ENCODE data around the gene DEFB129. TPM values are rescaled to one million over a fixed set of nuclear protein-coding genes. Genes with fewer than 3 reads are reported as not detected.

The DEFB129 gene
- total and polyA plus RNA-seq, 4 donors, result not detected

DNA sequence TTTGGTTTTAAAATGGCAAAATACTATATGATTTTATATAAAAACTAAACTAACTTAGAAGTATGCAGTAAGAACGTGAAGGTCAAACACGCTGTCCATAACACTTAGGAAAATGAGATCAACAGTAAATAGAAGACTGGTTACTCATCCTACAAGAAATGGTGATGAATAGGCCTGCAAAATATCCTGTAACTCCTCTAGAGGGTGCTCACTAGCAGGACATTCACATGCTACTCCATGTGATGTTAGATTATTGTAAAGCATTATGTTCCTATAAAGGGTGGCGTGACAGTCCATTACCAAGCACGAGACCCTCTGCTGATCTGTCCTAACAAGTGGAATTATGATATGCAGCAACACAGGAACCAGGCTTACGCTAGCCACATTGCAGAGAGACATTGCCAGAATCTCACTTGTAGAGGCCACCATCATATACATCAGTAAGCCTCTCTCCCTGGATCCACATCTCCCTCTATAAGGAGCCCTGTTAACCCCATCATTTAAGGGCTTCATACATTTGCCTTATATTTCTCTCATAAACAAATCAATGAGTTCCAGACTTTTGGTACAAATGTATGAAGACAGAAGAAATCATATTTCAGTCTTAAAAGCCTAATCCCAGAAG lies 18.0 kb upstream of the DEFB129 start:
- no peaks in the 10 kb centered on the region for H3K9me3 ChIP-seq (ENCODE audit: control insufficient read depth in 4 of 4, insufficient read depth in 3 of 4, low read length in 3 of 4)
- ATAC-seq (ENCODE audit: insufficient read depth, low FRiP score), result no peak
- peaks cover 0 to 13% (median 3%) of the 10 kb centered on the region in 3 donors for H3K27me3 ChIP-seq (ENCODE audit: control insufficient read depth in 3 of 3, insufficient read depth in 3 of 3, low read length in 2 of 3)
- TF ChIP-seq, protein P1, sequence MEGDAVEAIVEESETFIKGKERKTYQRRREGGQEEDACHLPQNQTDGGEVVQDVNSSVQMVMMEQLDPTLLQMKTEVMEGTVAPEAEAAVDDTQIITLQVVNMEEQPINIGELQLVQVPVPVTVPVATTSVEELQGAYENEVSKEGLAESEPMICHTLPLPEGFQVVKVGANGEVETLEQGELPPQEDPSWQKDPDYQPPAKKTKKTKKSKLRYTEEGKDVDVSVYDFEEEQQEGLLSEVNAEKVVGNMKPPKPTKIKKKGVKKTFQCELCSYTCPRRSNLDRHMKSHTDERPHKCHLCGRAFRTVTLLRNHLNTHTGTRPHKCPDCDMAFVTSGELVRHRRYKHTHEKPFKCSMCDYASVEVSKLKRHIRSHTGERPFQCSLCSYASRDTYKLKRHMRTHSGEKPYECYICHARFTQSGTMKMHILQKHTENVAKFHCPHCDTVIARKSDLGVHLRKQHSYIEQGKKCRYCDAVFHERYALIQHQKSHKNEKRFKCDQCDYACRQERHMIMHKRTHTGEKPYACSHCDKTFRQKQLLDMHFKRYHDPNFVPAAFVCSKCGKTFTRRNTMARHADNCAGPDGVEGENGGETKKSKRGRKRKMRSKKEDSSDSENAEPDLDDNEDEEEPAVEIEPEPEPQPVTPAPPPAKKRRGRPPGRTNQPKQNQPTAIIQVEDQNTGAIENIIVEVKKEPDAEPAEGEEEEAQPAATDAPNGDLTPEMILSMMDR (IDR thresholded peaks at IDR 0.05; ENCODE audit: control extremely low read depth, extremely low read depth), result peak; percentile 45
- no peaks in the 10 kb centered on the region for H3K36me3 ChIP-seq (ENCODE audit: control insufficient read depth in 4 of 4, insufficient read depth in 4 of 4, low read length in 4 of 4)
- H3K4me1 ChIP-seq (ENCODE audit: control insufficient read depth in 5 of 5, insufficient read depth in 5 of 5, low read length in 5 of 5), result peaks cover 0 to 5% (median 0%) of the 10 kb centered on the region in 5 donors
- H3K4me3 ChIP-seq, result no peak overlapping the region
- peak overlapping the region in 1 of 2 donors; percentile 29 for H3K27ac ChIP-seq (ENCODE audit: low read depth in 1 of 2, low read length in 1 of 2)
- WGBS, 2 donors, result 32 to 38% methylated on average over 5 of the region's 5 CpGs
- no peak overlapping the region for H3K9ac ChIP-seq (ENCODE audit: insufficient read depth in 1 of 2, low read length in 2 of 2)
- peak in 2 of 3 donors; percentile 61 to 73 for DNase-seq

DNA sequence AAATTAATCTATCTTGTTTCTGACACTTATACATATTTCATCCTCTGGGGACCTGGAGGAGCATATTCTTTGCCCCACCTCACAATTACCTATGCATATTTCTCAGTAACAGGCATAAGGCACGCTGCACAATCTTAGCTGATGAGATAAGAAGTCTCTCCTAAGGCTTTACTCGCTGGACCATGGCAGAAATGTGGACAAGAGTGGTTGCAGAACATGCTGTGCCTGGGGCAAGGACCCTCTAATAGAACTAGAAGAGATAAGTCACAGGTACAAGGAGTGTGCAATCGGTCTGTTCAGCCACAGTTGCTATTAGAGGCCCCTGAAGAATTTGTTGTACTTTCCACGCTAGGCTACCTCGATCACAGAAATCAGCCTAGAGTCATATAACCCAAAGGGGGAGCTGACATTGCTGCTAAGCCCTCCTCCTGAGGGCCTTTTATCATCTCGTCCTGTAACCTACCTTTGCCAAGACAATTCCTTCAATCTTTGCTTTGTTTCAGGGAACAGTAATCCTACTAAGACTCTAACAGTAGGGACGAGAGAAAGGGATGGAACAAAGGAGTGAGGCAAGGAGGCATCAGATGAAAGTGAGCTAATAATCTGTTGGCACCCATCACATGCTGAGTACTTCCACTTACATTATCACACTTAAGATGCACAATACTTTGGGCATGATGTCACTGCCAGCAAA lies 16.1 kb upstream of the DEFB129 start:
- WGBS, 2 donors, result 53 to 63% methylated on average over 7 of the region's 7 CpGs

DNA sequence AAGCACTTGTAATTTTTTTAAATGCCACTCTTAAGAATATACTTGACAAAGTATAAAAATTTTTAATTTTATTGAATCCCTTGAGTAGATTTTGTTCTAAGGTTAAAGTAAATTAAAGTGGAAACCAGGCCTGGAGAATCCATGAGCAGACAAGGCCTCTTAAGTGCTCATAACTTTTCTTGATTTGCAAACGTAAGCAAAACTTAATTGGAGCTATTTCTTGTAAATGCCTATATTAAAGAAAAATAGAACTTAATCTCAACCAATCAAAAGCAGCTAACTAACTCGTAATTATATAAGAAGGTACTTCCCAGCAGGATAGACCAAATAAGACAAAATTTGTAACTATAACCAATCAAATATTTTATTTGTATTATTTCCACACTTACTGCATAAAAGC lies 12.7 kb upstream of the DEFB129 start:
- Histone ChIP-seq H3K9me3 (ENCODE audit: control insufficient read depth in 4 of 4, insufficient read depth in 3 of 4, low read length in 3 of 4) (no peaks in the 10 kb centered on the region), H3K9ac (ENCODE audit: insufficient read depth in 1 of 2, low read length in 2 of 2) (no peak overlapping the region), H3K27ac (ENCODE audit: low read depth in 1 of 2, low read length in 1 of 2) (no peak overlapping the region), H3K36me3 (ENCODE audit: control insufficient read depth in 4 of 4, insufficient read depth in 4 of 4, low read length in 4 of 4) (no peaks in the 10 kb centered on the region), H3K4me3 (no peak overlapping the region), H3K4me1 (ENCODE audit: control insufficient read depth in 5 of 5, insufficient read depth in 5 of 5, low read length in 5 of 5) (peaks cover 0 to 7% (median 0%) of the 10 kb centered on the region in 5 donors), H3K27me3 (ENCODE audit: control insufficient read depth in 3 of 3, insufficient read depth in 3 of 3, low read length in 2 of 3) (peaks cover 0 to 5% (median 0%) of the 10 kb centered on the region in 3 donors)
- no peak for DNase-seq
- no peak for ATAC-seq (ENCODE audit: insufficient read depth, low FRiP score)
- TF ChIP-seq, protein P1 (IDR thresholded peaks at IDR 0.05; ENCODE audit: control extremely low read depth, extremely low read depth), result no peak
- 78 to 84% methylated on average over 2 of the region's 2 CpGs for WGBS, 2 donors

More for the DNA sequence above, 16.1 kb upstream of the DEFB129 start:
- Histone ChIP-seq H3K36me3 (ENCODE audit: control insufficient read depth in 4 of 4, insufficient read depth in 4 of 4, low read length in 4 of 4) (no peaks in the 10 kb centered on the region), H3K27me3 (ENCODE audit: control insufficient read depth in 3 of 3, insufficient read depth in 3 of 3, low read length in 2 of 3) (peaks cover 0 to 6% (median 3%) of the 10 kb centered on the region in 3 donors), H3K27ac (ENCODE audit: low read depth in 1 of 2, low read length in 1 of 2) (no peak overlapping the region), H3K4me1 (ENCODE audit: control insufficient read depth in 5 of 5, insufficient read depth in 5 of 5, low read length in 5 of 5) (peaks cover 0 to 5% (median 0%) of the 10 kb centered on the region in 5 donors), H3K9me3 (ENCODE audit: control insufficient read depth in 4 of 4, insufficient read depth in 3 of 4, low read length in 3 of 4) (no peaks in the 10 kb centered on the region), H3K9ac (ENCODE audit: insufficient read depth in 1 of 2, low read length in 2 of 2) (no peak overlapping the region), H3K4me3 (no peak overlapping the region)
- ATAC-seq (ENCODE audit: insufficient read depth, low FRiP score) (no peak), DNase-seq (no peak)
- TF ChIP-seq, protein P1 (IDR thresholded peaks at IDR 0.05; ENCODE audit: control extremely low read depth, extremely low read depth), result no peak
